HG03558 (cell line): ENCODE measurements around the gene SPATS2L.
"Not testable (repeated sequence)": the region's sequence is repeated elsewhere in the genome, so short reads cannot be mapped to it uniquely, and the experiment has no call there.

Source experiments
- ATAC-seq: cut with Tn5 transposase; IDR thresholded peaks from one replicate; pipeline ENCODE4 v1.9.1; 2021; ENCODE audit warnings: moderate number of reproducible peaks; ENCODE audit not compliant: unreplicated experiment; ENCODE audit errors: extremely low read depth

Gene SPATS2L

GRCh38 chr2:200344202-200344601 lies 37.7 kb downstream of the SPATS2L start:
- ATAC-seq: not testable (repeated sequence)

DNA sequence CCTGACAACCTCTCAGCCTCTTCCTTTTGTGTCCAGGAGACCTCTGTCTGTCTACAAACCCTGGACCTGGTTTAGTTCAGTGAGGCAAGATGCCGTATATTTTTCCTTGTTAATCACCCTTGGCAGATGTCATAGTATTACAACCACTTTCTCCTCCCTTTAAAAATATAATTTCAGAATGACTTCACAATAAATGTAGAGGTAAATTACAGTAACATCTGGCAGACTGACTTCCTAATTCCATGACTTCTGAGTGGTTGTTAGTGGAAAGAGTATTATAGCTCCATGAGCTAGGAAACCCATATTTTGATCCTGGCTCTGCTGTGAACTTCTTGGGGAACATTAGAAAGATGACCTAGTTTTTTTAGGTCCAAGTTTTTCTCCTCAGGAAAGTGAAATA lies 39.5 kb downstream of the SPATS2L start:
- ATAC-seq: no peak

- ATAC-seq: no peak
These were observed 40.8 kb downstream of the SPATS2L start for GRCh38 chr2:200347301-200347700.

DNA sequence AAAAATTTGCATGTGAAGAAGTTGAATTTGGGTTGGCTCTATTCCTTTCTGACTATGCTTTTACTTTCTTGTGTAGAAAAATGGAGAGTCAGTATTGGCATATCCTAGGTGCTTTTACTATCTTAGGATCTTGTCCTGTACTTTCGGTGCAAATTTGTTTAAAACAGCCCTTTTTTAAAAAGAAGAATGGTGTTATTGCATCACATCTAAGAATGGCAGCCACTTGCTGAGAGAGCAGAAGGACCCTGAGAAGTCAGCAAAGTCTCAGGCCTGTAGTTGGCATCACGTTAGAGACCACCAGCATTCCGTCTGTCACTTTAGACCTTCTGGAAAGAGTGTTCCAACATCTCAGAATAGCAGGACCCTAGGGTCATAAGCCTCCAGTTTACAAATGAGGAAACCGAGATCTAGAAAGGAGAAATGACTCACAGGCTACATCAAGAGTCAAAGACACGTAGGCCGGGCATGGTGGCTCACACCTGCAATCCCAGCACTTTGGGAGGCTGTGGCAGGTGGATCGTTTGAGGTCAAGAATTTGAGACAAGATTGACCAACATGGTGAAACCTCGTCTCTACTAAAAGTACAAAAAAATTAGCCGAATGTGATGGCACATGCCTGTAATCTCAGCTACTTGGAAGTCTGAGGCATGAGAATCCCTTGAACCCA lies 42.5 kb downstream of the SPATS2L start:
- no peak for ATAC-seq

DNA sequence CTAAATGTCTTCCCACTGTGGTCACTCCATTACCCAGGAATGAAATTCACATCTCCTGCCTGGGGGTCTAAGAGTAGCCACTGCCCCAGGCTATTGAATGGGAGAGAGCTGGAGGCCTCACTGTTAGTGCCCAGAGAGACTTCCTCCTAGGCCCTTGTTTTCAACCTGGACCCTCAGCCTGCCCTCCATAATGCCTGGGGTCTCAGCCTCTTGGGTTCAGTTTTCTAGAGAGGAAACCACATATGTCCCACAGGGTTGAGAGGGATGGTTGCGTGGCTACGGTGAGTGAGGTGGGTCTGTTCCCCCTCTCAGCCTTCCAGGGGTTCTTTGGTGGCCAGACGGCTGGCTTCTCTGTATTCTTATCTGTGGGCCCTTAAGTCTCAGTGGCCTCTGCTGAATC lies 43.4 kb downstream of the SPATS2L start:
- no peak for ATAC-seq

DNA sequence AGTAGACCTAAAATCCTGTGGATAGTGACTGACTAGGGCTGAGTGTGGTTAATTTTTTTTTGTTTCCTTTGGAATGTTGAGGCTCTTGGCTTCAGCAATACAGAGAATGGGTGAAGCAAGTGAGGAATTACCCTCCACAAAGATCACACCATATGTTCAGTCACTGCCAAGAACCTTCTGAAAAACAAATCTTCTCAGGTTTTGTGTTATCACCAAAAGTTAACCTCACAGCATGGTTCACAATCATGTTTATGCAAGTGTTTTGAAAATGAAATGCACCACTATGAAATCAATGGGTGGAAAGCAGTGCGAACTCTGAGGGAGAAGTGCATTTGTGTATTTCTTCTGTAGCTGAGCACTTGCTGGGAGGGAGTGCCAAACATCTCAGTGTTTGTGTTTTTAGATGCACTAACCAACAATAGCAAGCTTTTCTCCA lies 44.4 kb downstream of the SPATS2L start:
- no peak for ATAC-seq

DNA sequence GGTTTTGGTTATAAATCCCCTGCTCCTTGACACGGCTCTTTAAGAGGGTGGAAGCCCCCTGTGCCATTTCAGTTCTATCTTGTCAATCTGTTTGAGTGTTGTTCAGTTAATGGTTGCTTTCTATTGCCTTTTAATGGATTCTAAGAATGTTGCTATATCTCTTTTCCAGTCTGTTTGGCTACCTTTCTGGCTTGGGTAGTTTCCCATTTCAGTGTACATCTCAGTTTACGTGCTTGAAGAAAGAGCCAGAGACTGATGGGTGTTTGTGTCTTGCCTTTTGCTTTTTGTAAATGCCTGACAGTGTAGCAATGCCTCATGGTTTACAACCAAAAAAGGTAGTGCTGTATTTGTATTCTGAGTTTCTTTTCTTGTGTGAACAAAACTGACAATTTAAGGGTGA lies 45.3 kb downstream of the SPATS2L start:
- no peak for ATAC-seq

DNA sequence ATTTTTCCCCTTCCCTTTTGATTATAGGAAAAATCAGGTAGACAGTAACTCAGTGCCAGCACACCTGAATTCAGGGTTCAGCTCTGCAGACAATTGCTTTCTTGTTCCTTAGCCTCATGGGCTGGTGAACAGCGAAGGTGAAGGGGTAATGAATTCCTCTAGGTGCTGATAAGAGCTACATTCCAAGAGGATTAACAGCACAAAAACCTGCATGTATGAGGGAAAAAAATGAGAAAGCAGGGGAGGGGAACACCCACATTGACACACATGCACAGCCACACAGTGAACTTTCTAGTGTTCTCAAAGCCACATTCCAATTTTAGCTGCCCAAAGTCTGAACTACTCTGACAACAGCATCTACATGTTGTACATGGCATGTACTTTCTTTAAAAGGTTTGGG lies 46.1 kb downstream of the SPATS2L start:
- ATAC-seq: no peak

- no peak for ATAC-seq
These were observed 46.6 kb downstream of the SPATS2L start for GRCh38 chr2:200353120-200353519.

DNA sequence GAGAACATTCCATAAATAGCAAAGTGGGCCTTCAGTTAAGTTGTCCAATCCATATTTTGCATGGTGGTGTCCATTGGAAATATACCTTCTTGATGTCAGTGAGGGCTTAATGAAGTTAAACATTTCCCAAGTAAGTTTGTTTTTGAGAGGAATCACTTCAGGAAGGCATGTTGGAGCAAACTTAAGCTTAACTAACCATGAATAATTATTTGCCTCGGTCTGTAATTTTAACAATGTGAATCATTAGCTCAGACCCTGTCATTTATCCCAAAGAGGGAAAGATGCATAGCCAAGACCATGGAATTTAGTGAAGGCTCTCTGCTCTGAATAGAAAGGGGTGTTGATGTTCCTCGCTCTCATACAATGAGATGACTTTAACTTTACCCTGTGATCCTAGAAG lies 47.4 kb downstream of the SPATS2L start:
- ATAC-seq: no peak

- no peak for ATAC-seq
These were observed 48.6 kb downstream of the SPATS2L start for GRCh38 chr2:200354833-200355751.

GRCh38 chr2:200356321-200356720 lies 49.8 kb downstream of the SPATS2L start:
- ATAC-seq: no peak

- ATAC-seq: no peak
These were observed 50.4 kb downstream of the SPATS2L start for GRCh38 chr2:200356857-200357384.

DNA sequence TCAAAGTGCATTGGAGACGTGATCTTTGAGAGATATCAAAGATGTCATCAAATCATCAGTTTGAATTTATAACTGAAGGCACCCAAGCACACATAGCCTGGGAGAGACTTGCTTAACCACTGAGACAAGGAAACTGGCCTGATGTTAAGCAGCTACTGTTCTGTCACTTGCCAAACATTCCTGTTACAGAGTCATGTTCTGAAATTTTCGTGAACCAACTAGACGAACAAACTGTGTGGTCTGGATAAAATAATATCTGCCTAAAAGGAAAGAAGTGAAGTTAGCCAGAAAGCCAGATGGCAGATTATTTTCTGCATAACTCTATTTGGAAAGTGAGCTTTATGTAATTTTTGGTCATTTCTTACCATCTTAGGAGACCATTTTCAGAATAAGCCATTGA lies 51.4 kb downstream of the SPATS2L start:
- ATAC-seq: no peak

DNA sequence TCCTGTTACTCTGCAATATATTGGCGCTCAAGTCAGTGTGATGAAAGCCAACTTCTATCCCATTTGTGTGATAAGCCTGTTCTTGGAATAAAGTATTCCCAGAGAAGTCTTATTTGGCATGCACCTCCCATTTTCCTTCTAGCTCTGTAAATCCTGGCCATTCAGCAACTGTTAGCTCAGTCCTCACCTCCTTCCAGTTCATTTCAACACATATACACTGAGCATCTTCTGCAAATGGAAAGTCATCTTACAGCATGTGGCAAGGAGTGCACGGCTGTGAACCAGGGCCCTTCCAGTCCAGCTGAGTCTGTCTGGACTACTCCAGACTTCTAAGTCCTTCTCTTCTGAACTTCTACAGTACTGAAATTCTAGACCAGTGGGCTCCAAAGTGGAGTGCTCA lies 53.1 kb downstream of the SPATS2L start:
- ATAC-seq: no peak

DNA sequence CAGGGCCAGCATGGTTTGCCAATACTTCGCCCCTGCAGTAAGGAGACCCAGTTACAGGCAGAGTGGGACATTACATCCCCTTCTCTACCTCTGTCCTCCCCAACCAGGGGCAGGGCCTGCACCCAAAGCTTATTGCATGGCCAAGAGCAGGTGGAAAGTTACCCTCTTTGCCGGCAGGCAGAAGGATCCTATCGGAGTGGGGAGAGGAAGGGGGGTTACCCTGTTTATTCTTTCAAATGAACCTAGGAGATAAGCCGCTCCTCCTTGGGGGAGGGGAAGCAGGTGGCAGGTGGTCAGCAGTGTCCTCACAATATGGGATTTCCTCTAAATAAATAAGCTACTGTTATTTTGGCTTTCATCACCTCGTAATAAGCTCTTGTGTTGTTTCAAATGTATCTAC lies 53.9 kb downstream of the SPATS2L start:
- ATAC-seq: no peak

- no peak for ATAC-seq
These were observed 55.9 kb downstream of the SPATS2L start for GRCh38 chr2:200362202-200362917.

DNA sequence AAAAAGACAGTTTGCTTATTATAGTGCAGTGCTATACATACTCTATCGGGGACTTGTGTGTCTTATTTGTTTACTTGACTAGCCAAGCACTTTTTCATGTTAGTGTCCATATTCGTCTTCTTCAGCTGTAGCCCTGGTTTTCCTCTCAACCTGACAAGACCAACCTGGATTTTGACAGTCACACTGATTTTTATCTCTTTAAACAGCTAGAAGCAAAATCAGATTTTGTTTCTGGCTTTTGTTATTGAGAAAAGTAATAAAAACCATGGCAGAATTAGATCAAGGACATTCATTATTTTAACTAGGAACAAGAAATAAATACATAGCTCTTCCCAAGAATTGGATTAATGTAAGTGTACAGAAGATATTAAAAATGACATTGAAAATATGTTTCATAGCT lies 56.8 kb downstream of the SPATS2L start:
- no peak for ATAC-seq

DNA sequence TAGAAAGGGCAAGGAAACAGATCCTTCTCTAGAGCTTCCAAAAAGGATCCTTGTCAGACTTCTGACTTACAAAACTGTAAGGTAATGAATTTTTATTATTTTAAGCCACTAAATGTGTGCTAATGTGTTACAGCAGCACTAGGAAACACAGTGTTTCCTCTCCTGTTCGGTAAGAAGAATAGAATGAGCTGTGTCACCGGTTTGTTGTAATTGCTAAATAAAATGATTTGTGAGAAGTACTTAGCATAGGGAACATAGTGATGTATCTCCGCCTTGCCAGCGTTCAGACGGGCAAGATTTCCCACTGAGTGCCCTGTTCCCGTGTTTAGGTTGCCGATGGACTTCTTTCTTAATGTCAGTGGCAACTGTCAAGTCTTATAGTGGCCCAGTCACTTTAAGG lies 57.6 kb downstream of the SPATS2L start:
- ATAC-seq: no peak

DNA sequence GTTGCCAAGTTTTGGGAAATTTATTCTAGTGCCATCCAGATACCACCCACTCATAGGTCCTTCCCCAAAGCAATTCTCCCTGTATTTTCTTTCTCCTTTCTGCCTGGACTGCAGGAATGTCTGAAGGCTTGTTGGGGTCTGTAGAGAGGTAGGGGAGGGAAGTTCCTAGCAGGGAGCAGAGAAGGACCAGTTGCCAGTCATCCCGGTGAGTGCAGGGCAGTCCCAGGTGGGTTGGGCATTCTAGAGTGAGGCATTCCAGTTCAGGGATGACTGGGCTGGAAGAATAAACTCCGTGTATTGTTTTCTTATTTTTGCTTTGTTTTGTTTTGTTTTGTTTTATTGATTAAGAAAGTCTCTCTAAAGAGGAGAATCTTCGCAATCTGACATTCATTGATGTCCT lies 58.1 kb downstream of the SPATS2L start:
- no peak for ATAC-seq

DNA sequence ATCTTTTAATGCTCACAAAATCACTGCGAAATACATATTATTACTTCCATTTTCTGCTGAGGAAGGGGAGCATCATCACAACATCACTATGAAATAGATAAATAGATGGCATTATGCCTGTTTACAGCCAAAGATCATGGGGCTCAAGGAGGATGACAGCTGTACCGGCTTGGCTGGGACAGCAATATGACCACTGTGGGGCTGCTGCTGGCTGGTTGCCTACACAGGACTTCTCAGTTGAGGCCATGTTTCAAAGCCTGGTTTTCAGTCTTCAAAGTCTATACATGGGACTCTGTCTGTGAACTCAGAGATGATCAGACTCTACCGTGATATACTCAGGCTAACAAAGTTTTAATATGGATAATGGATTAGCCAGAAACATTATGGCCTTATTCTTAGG lies 58.7 kb downstream of the SPATS2L start:
- ATAC-seq: no peak
